PFSK-1 (cell line): ENCODE measurements around the gene PTPRN2.

ENCODE experiments used
- FOXP2 ChIP-seq: optimal IDR thresholded peaks from 2 replicates; pipeline ENCODE3; 2011; ENCODE audit warnings: borderline replicate concordance, control low read depth, inconsistent platforms; ENCODE audit not compliant: insufficient read depth; ENCODE audit errors: extremely low read length, extremely low read depth
- POLR2AphosphoS5 ChIP-seq: IDR thresholded peaks from 2 replicates; pipeline ENCODE4 v1.6.1; 2012; ENCODE audit warnings: low read depth, mild to moderate bottlenecking, control low read depth, low read length, moderate library complexity
- SIN3A ChIP-seq: IDR thresholded peaks from 2 replicates; pipeline ENCODE4 v1.6.1; 2012; ENCODE audit warnings: mild to moderate bottlenecking, low read length, moderate library complexity, borderline replicate concordance; ENCODE audit not compliant: insufficient read depth
- TAF1 ChIP-seq: IDR thresholded peaks from 2 replicates; pipeline ENCODE4 v1.6.1; 2012; ENCODE audit warnings: low read length, control low read depth, borderline replicate concordance; ENCODE audit not compliant: insufficient read depth
- TF ChIP-seq, protein P1 (sequence below), 2 experiments: IDR thresholded peaks; 2 replicates each; pipeline versions ENCODE4 v1.6.1 to v1.8.0; 2011 to 2012; ENCODE audit warnings: low read depth in 2 of 2, low read length in 2 of 2, control low read depth in 1 of 2, inconsistent platforms in 1 of 2, mild to moderate bottlenecking in 1 of 2, moderate library complexity in 1 of 2; ENCODE audit not compliant: insufficient read depth in 1 of 2

The PTPRN2 gene

DNA sequence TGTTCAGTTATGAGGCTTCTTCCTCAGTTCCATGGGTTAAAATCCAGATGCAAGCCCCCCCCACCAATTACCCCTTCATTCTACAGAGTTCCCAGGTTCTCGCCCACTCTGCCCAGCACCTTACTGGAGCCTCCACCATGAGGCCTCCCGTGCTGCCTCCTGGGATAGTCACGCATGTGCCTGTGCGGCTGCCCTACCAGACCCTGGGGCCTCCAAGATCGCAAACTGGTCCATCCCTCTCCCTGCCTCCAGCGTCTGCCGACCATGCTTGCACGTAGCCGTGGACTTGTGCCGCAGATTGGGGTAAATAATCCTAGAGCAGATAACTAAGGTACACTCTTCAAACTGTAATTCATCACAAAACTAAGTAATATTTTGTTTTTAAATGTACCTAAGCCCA lies 611.2 kb downstream of the PTPRN2 start:
- TF ChIP-seq TAF1 (no peak), SIN3A (no peak), POLR2AphosphoS5 (no peak), FOXP2 (no peak)
- TF ChIP-seq, protein P1, sequence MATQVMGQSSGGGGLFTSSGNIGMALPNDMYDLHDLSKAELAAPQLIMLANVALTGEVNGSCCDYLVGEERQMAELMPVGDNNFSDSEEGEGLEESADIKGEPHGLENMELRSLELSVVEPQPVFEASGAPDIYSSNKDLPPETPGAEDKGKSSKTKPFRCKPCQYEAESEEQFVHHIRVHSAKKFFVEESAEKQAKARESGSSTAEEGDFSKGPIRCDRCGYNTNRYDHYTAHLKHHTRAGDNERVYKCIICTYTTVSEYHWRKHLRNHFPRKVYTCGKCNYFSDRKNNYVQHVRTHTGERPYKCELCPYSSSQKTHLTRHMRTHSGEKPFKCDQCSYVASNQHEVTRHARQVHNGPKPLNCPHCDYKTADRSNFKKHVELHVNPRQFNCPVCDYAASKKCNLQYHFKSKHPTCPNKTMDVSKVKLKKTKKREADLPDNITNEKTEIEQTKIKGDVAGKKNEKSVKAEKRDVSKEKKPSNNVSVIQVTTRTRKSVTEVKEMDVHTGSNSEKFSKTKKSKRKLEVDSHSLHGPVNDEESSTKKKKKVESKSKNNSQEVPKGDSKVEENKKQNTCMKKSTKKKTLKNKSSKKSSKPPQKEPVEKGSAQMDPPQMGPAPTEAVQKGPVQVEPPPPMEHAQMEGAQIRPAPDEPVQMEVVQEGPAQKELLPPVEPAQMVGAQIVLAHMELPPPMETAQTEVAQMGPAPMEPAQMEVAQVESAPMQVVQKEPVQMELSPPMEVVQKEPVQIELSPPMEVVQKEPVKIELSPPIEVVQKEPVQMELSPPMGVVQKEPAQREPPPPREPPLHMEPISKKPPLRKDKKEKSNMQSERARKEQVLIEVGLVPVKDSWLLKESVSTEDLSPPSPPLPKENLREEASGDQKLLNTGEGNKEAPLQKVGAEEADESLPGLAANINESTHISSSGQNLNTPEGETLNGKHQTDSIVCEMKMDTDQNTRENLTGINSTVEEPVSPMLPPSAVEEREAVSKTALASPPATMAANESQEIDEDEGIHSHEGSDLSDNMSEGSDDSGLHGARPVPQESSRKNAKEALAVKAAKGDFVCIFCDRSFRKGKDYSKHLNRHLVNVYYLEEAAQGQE (IDR thresholded peaks at IDR 0.05; ENCODE audit: insufficient read depth in 1 of 2, low read depth in 2 of 2, low read length in 2 of 2): no peak

DNA sequence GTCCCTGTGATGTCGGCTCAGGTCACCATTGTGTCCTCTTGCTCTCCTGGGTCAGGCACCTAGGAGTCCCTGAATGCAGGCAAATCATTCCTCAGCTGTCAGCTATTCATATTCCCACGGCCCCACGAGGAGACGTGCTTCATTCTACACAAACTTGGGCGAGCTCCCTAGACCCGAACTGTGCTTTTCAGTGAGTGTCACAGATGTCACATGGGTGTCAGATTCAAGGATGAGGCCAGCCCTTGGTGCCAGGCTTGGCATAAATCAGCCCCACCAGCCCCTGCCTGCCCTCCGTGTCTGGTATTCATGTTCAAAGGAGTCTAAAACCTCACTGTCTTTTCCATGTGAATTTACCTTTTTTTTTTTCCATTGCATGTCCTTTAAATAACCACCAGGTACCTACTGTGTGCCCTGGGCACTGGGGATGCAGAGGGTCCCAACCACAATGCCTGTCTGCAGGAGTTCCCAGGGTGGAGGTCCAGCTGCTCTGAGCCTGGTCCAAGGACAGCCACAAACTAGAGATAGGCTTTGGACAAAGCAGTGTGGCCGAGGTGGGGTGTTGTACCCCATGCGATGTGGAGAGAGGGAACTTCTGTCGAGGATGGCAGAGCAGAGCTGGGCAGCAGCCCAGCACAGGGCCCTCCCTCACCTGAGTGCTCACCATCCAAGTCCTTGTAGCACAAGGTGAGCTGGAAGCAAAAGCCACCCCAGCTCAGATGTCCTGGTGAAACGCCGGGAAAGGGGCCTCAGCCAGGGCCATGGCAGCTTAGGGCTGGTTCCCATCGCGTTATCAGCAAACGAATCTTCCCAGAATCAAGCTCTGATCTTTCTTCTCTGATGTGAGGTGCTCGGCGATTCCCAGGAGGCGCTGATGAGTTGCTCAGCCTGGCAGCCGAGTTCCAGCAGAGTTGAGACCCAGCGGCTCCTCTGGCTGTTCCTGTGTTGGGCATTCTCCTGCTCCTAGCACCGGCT lies 611.9 kb downstream of the PTPRN2 start:
- TF ChIP-seq, protein P1 (IDR thresholded peaks at IDR 0.05; ENCODE audit: insufficient read depth in 1 of 2, low read depth in 2 of 2, low read length in 2 of 2): no peak
- TF ChIP-seq SIN3A: no peak

DNA sequence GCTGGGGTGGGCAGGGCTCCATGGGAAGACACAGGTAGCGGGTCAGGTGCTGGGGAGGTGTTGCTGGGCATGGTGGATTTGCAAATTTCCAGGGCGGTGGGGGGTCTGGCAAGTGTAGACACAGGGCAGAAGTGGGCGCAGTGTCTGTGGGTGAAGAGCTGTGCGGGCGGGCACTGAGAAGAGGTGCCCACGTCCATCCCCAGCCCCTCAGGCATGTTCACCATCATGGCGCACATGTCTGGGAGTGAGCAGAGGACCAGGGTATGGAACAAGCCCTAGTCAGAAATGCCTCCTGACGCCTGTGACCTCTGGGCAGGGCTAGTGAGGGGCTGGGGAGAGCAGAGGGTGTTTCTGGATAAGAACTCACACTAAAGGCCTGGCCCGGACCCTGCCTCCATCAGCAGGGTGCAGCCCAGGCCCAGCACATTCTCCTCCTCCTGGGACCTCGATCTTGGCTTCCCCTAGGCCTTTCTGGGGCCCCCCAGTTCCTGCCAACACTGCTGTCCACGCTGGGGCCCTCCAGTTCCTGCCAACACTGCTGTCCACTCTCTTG lies 612.9 kb downstream of the PTPRN2 start:
- TF ChIP-seq, protein P1 (IDR thresholded peaks at IDR 0.05; ENCODE audit: insufficient read depth in 1 of 2, low read depth in 2 of 2, low read length in 2 of 2): no peak
- TF ChIP-seq FOXP2: no peak
- no peak for TF ChIP-seq POLR2AphosphoS5
- no peak for TF ChIP-seq SIN3A
- TF ChIP-seq TAF1: no peak

DNA sequence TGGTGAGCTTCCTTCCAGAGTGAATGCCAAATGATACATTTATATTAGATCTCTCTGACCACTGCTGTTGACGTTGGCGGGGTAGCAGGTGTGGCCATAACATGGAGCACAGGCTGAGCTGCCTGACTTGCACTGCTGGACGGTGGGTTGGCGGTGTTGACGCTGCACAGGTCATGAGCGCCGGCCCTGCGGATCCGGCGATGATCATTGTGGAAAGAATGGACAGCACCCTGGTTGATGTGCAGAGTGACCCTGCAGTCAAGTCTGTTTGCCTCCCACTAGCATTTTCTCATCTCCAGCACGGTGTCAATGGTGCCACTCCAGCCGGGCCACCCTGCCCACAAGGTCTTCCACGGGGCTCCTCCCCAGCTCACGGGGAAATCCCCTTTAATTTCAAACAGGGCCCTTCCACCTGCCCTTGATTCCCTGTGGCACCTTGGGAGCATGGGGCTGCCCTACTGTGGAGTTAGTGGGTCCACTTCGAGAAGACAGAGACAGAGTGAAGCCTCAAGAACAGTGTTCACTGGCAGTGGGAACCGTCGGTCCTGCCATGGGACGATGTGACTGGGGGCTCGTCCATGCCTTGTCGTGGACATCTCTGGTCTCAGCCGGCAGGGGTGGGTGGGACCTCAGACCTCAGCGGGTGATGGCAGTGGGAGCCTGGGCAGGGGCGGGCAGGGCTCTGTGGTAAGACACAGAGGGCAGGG lies 613.5 kb downstream of the PTPRN2 start:
- no peak for TF ChIP-seq SIN3A

DNA sequence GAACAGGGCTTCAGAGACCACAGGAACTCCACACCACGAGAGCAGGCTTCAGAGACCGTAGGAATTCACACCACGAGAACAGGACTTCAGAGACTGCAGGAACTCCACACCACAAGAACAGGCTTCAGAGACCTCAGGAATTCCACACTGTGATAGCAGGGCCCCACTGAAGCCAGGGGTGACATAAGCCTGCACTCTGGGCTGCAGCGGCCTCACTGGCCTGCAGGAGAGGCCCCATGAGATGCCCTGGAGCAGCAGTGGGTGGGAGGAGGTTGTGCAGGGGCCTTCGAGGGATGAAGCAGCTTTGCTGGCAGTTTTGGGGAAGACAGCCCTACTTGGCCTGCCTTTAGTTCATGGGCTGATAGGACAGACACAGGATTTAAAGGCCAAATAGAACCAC lies 614.7 kb downstream of the PTPRN2 start:
- TF ChIP-seq TAF1 (no peak), FOXP2 (no peak), SIN3A (no peak)
- TF ChIP-seq, protein P1 (IDR thresholded peaks at IDR 0.05; ENCODE audit: insufficient read depth in 1 of 2, low read depth in 2 of 2, low read length in 2 of 2): no peak
